Dermis microvascular lymphatic vessel endothelial cell (primary cell): ENCODE data around the gene DOK6. TPM values are rescaled to one million over a fixed set of nuclear protein-coding genes. Genes with fewer than 3 reads are reported as not detected.
"Not testable (repeated sequence)": the region's sequence is repeated elsewhere in the genome, so short reads cannot be mapped to it uniquely, and the experiment has no call there.

Experiments used
- DNase-seq, 2 donors: peaks; one replicate each; pipeline versions ENCODE4 v3.0.0 to v3.0.0-alpha.2; 2010; ENCODE audit warnings: low read depth in 2 of 2
- total RNA-seq: library from RNA; depleted of rRNA; stranded (reverse); fragments of >200 nt; gene quantifications from 2 replicates; pipeline ENCODE4 v1.2.1, GENCODE V29; 2014

The DOK6 gene
- total RNA-seq, 1 donor from 2014 or later, result 0.51 TPM

DNA sequence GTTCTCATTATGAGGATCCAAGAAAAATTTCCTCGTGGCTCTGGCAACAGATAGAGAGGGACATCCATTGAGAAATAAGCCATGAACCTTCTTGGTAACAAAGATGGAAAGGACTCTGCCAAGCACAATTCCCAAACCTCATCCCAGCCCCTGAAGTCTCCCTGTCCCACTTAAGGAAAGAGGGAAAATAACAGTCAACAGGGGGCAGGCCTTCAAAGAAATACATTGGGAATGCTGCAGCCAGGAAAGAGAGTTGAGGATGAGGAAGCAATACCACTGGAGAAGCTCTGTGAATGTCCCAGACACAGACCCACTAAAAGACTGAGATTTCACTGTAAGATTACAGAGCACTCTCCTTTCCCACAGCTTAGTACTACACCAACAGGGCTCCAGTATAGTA is 453.8 kb downstream of the DOK6 start:
- DNase-seq, result no peak

GRCh38 chr18:69858897-69859296 is 458.2 kb downstream of the DOK6 start:
- DNase-seq, result no peak

GRCh38 chr18:69864802-69865201 is 464.1 kb downstream of the DOK6 start:
- not testable (repeated sequence) for DNase-seq

DNA sequence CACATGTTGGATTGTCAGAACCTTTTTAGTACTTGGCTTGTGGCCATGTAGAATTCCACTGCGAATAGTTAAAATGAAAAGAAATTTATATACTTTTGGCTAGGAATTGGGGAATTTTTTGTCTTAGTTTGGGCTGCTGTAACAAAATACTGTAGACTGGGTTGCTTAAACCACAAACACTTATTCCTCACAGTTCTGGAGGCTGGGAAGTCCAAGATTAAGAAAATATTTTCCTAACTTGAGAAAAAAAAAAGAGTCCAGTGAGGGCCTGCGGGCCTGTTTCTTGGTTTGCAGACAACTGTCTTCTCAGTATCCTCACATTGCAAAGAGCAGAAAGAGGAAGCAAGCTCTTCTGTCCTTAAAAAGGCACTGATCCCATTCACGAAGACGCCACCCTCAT is 465.1 kb downstream of the DOK6 start:
- DNase-seq, result no peak

GRCh38 chr18:69866212-69866611 is 465.5 kb downstream of the DOK6 start:
- DNase-seq, result no peak

GRCh38 chr18:69870736-69871135 is 470.0 kb downstream of the DOK6 start:
- DNase-seq, result no peak

- DNase-seq, result no peak
Measured at GRCh38 chr18:69871363-69871762, 470.7 kb downstream of the DOK6 start.

DNA sequence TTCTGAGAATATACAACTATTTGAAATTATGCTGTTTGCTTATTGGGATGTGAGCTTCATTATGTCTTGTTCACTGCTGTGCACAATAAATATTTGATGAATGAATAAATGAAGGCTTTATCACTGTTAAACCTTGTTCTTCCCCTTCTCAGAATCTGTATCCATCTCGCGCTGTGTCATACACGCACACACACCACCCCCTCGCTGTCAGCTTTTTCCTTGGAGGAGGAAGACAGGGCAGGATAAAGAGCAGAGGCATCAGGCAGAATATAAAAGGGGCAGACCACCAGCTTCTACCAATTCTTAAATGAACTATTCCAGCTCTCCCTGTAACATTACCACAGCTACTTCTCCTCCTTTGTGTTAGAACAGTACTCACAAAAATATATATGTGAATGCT is 472.0 kb downstream of the DOK6 start:
- DNase-seq, result no peak

DNA sequence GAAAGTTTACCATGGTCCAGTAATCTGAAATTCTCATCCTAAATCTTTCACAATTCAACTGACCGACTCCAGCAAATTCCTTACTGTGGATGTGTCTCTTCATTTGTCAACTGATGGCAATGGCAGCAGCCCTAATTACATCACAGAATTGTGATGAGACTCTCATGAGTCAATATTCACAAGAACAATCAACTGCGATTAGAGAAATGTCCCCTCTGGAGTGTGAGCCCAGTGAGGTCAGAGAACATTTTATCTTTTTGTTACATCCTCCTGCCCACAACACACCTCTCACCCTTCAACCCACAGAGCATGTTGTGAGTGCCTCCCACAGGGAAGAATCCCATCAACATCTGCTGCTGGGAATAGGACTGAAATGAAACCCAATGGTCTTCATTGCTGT is 473.4 kb downstream of the DOK6 start:
- no peak for DNase-seq

DNA sequence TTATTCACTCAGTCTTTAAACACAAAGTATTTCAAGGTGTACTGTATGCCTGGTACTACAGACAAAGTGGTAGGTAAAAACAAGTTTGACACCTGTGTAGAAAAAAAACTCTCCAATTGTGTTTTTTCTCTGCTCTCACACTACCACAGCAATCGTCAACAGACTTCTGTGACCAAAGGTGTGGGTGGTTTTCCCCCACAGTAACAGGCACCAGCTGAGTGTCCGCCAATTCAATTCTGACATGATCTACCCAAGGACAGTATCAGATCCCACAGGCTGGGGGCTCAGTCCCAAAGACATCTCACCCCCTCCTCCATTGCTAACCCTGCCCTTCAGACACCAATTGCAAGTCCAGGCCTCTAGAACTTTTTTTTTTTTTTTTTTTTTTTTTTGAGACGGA is 475.8 kb downstream of the DOK6 start:
- no peak for DNase-seq

GRCh38 chr18:69878213-69878933 is 477.7 kb downstream of the DOK6 start:
- DNase-seq, result no peak

- DNase-seq, result not testable (repeated sequence)
Measured at GRCh38 chr18:69879051-69879450, 478.4 kb downstream of the DOK6 start.

DNA sequence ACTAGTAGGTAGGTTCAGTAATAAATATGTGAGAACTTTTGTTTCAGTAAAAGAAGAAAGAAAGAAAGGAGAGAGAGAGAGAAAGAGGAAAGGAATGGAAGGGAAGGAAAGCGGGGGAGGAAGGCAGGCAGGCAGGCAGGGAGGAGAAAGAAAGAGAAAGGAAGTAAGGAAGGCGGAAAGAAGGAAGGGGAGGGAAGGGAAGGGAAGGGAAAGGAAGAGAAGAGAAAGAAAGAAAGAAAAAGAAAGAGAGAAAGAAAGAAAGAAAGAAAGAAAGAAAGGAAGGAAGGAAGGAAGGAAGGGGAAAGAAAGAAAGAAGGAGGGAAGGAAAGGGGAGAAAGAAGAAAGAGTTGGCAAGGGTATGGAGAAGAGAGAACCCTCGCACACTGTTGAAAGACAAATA is 479.4 kb downstream of the DOK6 start:
- DNase-seq, result no peak

GRCh38 chr18:69882965-69883668 is 482.4 kb downstream of the DOK6 start:
- DNase-seq, result no peak

DNA sequence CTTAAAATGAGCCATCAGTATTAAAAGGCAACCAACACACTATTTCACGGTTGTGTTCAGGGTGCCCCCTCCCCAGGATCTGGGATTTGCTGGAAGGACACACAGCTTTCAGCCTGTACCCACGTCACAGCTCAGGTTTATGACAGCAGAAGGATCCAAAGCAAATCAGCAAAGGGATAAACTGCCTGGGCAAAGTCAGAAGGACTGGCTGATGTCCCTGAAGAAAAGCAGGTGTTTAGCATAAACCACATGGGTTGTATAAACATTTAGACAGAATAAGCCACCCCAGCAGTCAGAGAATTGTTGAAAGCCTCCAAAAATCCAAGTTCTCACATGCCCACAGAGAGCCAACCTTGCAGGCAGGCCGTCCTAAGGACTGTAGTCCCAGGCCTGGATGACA is 483.1 kb downstream of the DOK6 start:
- no peak for DNase-seq

DNA sequence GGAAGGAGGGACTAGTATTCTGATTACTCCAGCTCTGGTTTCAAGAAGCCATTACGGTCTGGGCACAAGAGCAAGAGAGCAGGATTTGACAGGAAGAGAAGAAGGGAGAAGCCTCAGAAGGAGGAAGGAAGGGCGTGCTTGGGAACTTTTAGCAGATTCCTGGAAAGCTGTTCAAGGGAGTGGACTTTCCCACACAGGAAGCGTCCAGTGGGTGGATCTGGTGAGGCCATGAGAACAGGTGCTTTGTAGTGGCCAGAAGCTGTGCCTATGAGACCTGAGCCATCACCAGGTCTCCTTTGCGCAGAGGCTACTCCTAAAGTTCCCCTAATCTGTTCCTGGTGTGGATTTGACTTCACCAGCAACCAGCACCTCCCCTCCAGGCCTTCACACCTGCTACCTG is 484.7 kb downstream of the DOK6 start:
- DNase-seq, result no peak

DNA sequence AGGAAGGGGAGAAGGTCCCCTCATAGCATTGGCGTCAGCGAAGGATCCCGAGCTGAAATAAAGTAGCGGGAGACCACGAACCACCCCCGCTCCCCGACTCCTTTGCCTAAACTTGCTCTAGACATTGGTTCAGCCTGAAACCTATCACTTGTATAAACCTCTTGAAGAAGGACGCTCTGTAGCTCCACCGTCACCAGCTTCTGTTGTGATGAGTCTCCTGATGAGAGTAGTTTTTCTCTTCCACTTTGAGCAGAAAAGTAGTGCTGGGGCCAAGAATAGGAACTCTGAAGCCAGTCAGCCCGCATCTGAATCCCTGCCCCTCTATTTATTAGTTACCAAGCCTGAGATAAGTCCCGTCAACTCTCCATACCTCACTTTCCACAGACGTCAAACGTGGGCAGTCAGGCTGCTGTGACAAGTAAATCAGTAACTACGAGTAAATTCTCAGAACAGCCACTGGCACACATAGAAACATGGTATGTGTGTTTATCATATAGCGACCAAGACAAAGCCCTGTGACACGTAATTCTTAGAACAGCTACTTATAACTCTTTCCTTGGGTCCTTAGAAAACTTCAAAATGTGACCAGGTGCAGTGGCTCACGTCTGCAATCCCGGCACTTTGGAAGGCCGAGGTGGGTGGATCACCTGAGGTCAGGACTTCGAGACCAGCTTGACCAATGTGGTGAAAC is 485.3 kb downstream of the DOK6 start:
- DNase-seq, result no peak

DNA sequence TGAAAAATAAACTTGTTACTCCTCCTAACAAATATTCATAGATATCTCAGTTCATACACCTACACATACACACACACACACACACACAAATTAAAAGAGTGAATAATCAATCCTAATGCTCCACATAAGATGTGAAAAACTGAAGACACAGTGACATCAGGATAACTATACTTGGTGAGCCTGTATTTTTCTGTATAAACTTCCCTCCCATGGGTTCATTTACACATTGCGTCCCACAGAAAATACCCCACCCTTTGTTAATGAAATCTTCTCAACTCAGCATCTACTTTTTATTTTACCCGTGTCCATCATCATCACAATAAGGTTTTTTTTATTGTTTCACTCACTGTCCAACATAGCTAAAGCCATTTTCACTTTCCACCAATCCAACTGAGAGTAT is 486.6 kb downstream of the DOK6 start:
- no peak for DNase-seq

GRCh38 chr18:69889009-69889408 is 488.3 kb downstream of the DOK6 start:
- no peak for DNase-seq

- no peak for DNase-seq
Measured at GRCh38 chr18:69890558-69890957, 489.9 kb downstream of the DOK6 start.

DNA sequence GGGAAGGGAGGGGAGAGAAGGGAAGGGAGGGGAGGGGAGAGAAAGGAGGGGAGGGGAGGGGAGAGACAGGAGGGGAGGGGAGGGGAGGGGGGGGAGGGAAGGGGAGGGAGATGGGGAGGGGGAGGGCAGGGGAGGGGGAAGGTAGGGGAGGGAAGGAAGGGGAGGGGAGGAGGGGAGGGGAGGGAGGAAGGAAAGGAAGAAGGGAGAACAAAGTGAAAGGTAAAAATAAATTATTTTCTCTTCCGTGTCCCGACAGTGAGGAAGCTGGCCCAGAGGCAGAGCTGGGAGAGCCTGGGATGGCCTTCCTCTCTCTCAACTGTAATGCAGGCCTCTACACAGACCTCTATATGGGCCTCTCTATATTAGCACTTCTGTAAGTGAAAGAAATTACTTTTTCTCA is 493.8 kb downstream of the DOK6 start:
- DNase-seq, result no peak
